AG09319 (cell line): ENCODE measurements around the gene OVCH1.

Experiments
- DNase-seq: peaks from one replicate; pipeline ENCODE4 v3.0.0-alpha.2; 2010; ENCODE audit warnings: low read depth; ENCODE audit errors: extremely low read depth
- TF ChIP-seq, protein P1 (sequence below): IDR thresholded peaks from 2 replicates; pipeline ENCODE4 v1.5.1; 2011; ENCODE audit warnings: low read depth, mild to moderate bottlenecking, inconsistent platforms, low read length, moderate library complexity

Gene OVCH1

DNA sequence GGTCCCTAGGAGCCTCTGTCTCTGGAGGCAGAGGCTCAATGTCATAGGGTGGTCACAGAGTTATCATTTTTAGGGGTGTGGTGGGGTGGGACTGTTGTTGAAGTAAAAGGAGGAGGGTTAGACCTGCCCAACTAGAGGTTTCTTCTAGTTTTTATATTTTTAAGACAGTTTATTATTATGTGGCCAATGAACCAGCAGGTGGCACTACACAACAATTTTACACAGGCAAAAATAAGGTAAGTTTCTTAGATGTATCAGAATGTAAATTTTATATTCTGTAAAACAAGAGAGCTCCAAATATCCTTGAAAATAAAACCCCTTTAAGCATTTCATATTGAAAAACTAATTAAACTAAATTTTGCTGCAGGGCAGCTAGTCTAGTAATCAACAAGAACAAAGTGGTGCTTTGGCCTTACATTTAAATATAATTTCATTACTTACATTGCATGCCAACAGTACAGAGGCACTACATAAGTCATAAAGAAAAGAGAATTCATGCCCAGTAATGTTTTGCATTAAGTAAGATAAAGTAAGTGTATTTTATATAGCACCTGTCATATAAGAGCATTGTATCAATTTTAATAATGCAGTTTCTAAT lies 22.2 kb upstream of the OVCH1 start:
- DNase-seq = peak; percentile 44
- TF ChIP-seq, protein P1, sequence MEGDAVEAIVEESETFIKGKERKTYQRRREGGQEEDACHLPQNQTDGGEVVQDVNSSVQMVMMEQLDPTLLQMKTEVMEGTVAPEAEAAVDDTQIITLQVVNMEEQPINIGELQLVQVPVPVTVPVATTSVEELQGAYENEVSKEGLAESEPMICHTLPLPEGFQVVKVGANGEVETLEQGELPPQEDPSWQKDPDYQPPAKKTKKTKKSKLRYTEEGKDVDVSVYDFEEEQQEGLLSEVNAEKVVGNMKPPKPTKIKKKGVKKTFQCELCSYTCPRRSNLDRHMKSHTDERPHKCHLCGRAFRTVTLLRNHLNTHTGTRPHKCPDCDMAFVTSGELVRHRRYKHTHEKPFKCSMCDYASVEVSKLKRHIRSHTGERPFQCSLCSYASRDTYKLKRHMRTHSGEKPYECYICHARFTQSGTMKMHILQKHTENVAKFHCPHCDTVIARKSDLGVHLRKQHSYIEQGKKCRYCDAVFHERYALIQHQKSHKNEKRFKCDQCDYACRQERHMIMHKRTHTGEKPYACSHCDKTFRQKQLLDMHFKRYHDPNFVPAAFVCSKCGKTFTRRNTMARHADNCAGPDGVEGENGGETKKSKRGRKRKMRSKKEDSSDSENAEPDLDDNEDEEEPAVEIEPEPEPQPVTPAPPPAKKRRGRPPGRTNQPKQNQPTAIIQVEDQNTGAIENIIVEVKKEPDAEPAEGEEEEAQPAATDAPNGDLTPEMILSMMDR = peak; percentile 46

DNA sequence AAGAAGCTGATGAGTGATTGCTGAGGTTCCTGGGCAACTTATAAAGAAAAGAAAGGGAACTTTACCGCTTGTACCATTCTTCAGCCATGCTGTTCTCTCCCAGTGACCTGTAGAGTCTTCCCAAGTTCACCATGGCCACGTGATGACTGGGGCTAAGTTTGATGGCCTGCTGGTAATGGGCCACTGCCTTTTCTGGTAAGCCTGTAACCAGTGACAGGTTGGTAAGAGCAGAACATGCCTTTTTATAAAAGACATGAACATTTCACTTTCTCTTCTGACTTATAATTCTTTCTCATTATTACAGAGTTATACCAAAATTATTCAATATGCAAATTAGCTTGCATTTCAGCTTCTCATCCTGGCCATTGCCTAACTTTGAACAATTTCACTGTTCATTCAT lies 20.9 kb upstream of the OVCH1 start:
- TF ChIP-seq, protein P1 = no peak

DNA sequence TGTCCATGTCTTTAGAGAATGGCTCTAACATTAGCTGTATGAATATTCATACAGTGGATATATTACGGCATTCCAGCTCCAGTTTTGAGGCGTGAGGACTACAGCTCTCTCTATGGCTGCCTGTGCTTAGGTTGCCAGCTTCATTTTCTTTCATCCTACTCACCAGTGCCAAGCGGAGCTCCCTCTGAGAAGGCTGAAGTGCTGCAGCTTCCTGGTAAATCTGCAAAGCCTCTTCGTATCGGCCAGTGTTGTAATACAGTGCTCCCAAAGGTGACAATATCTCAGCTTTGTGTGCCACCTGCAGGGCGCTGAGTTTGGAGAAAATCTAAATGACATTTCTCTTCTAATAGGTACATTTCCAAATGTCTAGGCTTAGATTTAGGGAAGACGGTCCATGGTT lies 19.8 kb upstream of the OVCH1 start:
- no peak for DNase-seq
- TF ChIP-seq, protein P1 = no peak

More for the DNA sequence above, 20.9 kb upstream of the OVCH1 start:
- no peak for DNase-seq

DNA sequence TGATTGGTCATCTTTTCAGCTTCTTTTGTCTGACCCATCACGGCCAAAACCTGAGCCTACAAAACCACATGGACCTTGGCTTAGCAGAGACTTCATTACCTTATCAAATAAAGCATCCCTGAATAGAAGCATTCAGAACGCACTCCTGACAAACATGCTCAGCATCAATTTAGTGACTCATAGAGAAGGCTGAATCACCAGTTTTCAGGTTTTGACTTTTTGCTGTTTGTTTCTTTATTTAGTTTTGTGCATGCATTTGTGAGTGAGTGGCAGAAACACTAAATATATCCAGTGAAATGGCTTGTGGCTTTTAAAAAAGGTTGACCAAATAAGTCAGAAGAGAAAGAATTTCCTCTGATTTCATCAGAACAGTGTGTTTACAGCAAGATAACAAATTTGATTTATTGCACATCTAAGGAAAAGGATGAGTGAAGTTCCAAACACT lies 19.0 kb upstream of the OVCH1 start:
- DNase-seq = peak; percentile 78
- TF ChIP-seq, protein P1 = no peak

DNA sequence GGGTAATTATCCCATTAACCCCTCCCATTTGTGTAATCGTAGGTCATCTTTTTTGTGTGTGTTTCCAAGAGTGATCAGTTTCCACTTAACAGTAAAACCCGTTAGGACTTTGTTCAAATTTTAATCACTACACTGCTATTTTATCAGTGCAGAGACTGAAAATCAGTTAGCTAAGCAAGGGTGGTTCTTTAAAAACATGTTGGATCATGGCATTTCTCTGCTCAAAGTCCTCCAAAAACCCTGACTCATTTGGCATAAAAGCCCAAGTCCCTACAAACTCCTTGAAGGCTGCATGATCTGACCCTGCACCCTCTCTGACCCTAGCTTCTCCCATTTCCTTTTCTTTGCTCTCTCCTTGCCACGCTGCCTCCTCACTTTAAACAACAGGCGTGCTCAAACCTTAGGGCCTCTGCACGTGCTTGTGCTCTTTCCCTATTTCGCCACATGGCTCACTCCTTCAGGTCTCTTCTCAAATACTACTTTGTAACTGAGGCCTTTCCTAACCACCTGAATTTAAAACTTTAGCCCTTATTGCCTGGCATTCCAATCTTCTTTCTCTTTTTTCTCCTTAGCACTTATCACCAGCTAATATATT lies 13.2 kb upstream of the OVCH1 start:
- TF ChIP-seq, protein P1 = no peak
- DNase-seq = no peak

DNA sequence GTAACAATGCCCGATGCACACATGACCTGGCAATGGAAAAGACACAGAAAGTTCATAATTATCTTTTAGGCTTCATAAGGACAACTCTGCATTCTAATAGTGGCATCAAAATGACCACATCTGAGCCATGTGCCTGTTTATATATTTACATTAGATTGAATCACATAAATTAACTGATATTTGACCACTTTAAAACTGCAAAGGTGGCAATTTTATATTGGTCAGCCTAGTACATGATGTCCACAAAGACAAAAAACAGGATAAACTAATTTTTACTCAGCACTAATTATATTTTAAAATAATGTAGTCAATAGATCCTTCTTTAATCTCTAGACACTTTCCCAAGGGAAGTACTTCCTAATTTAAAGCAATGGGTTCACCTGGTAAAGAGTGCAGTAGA lies 12.0 kb upstream of the OVCH1 start:
- DNase-seq = no peak
- TF ChIP-seq, protein P1 = no peak

DNA sequence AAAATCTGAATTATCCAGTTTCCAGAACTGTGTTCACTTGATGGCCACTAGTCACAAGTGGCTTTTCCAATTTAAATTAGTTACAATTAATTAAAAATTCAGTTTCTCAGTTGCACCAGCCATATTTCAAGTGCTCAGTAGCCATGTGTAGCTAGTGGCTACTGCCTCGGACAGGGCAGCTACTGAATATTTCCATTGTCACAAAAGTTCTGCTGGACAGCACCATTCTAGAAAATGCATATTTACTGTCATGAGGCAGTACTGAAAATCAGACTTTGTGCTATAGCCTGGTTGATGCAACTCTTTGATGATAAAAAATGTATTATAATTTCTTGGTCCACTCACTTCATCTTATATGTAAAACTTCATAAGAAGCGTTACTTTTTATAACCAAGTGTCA lies 11.5 kb upstream of the OVCH1 start:
- DNase-seq = no peak
- TF ChIP-seq, protein P1 = no peak
